Tibial nerve (tissue), 4 donors: ENCODE data around the gene SLC35A3. TPM values are rescaled to one million over a fixed set of nuclear protein-coding genes. Genes with fewer than 3 reads are reported as not detected.

Source experiments
- DNase-seq, 2 donors: peaks; one replicate each; pipeline ENCODE4 v3.0.0-alpha.2; 2019; ENCODE audit warnings: low spot score in 2 of 2
- H3K27ac ChIP-seq, 4 donors: fragments of 200-600 bp; sonication (generic) in 3 of 4; one replicate each; pipeline ENCODE4 v1.5.1; 2017 to 2019; ENCODE audit warnings: mild to moderate bottlenecking in 1 of 4
- H3K27me3 ChIP-seq, 2 donors: fragments of 200-600 bp; sonication (generic) in 1 of 2; one replicate each; pipeline versions ENCODE4 v1.5.1 to v1.6.0; 2017 to 2019
- H3K36me3 ChIP-seq, 3 donors: fragments of 200-600 bp; sonication (generic); one replicate each; pipeline ENCODE4 v1.5.1; 2018 to 2019
- H3K4me1 ChIP-seq, 4 donors: fragments of 200-600 bp; sonication (generic) in 3 of 4; one replicate each; pipeline ENCODE4 v1.5.1; 2017 to 2019
- H3K4me3 ChIP-seq, 4 donors: fragments of 200-600 bp; sonication (generic) in 3 of 4; one replicate each; pipeline ENCODE4 v1.5.1; 2017 to 2019; ENCODE audit warnings: mild to moderate bottlenecking in 1 of 4, moderate library complexity in 1 of 4
- H3K9me3 ChIP-seq, 4 donors: fragments of 200-600 bp; sonication (generic) in 3 of 4; one replicate each; pipeline ENCODE4 v1.5.1; 2017 to 2019
- CTCF ChIP-seq, 5 experiments: fragments of 200-600 bp in 3 of 5; fragments of 450-650 bp in 2 of 5; sonication (generic) in 3 of 5; IDR thresholded peaks; one replicate each; pipeline ENCODE4 v1.5.1; 2016 to 2019; ENCODE audit warnings: antibody characterized with exemption in 5 of 5, mild to moderate bottlenecking in 3 of 5, moderate library complexity in 2 of 5
- EP300 ChIP-seq, 2 donors: sonication (generic); formaldehyde crosslinking; IDR thresholded peaks; one replicate each; pipeline ENCODE4 v1.6.1; 2017; ENCODE audit warnings: antibody characterized with exemption in 2 of 2, mild to moderate bottlenecking in 1 of 2
- POLR2A ChIP-seq, 2 donors: fragments of 450-650 bp; IDR thresholded peaks; one replicate each; pipeline ENCODE4 v1.6.1; 2017; ENCODE audit warnings: antibody characterized with exemption in 2 of 2, mild to moderate bottlenecking in 2 of 2, moderate library complexity in 2 of 2
- WGBS, 2 donors: methylation state at CpG; one replicate each; pipeline ENCODE4 v1.1.5; 2018; 5-methylcytosine and 5-hydroxymethylcytosine counted together
- total RNA-seq, 4 donors: library from RNA; depleted of rRNA; stranded (reverse); fragments of >200 nt; gene quantifications; one replicate each; pipeline ENCODE4 v1.1.0, GENCODE V29; 2016

Gene SLC35A3
- total RNA-seq, 4 donors from 2014 or later = 15.7 to 23.8 (median 17.9) TPM

GRCh38 chr1:100028765-100029164 lies 59.0 kb downstream of the SLC35A3 start:
- TF ChIP-seq CTCF (IDR thresholded peaks at IDR 0.05) = no peak
- TF ChIP-seq EP300 (IDR thresholded peaks at IDR 0.05) = no peak
- TF ChIP-seq POLR2A (IDR thresholded peaks at IDR 0.05) = no peak
- H3K4me3 ChIP-seq = no peak overlapping the region
- H3K36me3 ChIP-seq = peaks cover 0 to 5% (median 0%) of the 10 kb centered on the region in 3 donors
- no peaks in the 10 kb centered on the region for H3K9me3 ChIP-seq
- H3K27me3 ChIP-seq = no peaks in the 10 kb centered on the region
- no peaks in the 10 kb centered on the region for H3K4me1 ChIP-seq
- DNase-seq = no peak
- no peak overlapping the region for H3K27ac ChIP-seq
- 90 to 94% methylated on average over 2 of the region's 2 CpGs for WGBS, 2 donors

- no peaks in the 10 kb centered on the region for H3K27me3 ChIP-seq
- no peaks in the 10 kb centered on the region for H3K36me3 ChIP-seq
- no peak for TF ChIP-seq POLR2A (IDR thresholded peaks at IDR 0.05)
- no peak for TF ChIP-seq CTCF (IDR thresholded peaks at IDR 0.05)
- TF ChIP-seq EP300 (IDR thresholded peaks at IDR 0.05) = no peak
- peaks cover 0 to 22% (median 10%) of the 10 kb centered on the region in 4 donors for H3K4me1 ChIP-seq
- no peak overlapping the region for H3K4me3 ChIP-seq
- no peak for DNase-seq
- H3K27ac ChIP-seq = no peak overlapping the region
- no peaks in the 10 kb centered on the region for H3K9me3 ChIP-seq
Observed at GRCh38 chr1:100034470-100034869, 64.7 kb downstream of the SLC35A3 start.

- Histone ChIP-seq H3K4me3 (no peak overlapping the region), H3K4me1 (peaks cover 0 to 29% (median 12%) of the 10 kb centered on the region in 4 donors), H3K9me3 (no peaks in the 10 kb centered on the region), H3K27ac (peak overlapping the region in 1 of 4 donors; percentile 34), H3K36me3 (no peaks in the 10 kb centered on the region), H3K27me3 (no peaks in the 10 kb centered on the region)
- TF ChIP-seq CTCF (IDR thresholded peaks at IDR 0.05) = no peak
- no peak for TF ChIP-seq POLR2A (IDR thresholded peaks at IDR 0.05)
- no peak for TF ChIP-seq EP300 (IDR thresholded peaks at IDR 0.05)
- DNase-seq = no peak
- 64 to 70% methylated on average over 1 of the region's 1 CpG for WGBS, 2 donors
Observed at GRCh38 chr1:100035214-100035613, 65.4 kb downstream of the SLC35A3 start.

GRCh38 chr1:100036718-100037655 lies 67.2 kb downstream of the SLC35A3 start:
- Histone ChIP-seq H3K4me3 (peak overlapping the region; percentile 77 to 97 (median 90)), H3K36me3 (no peaks in the 10 kb centered on the region), H3K9me3 (no peaks in the 10 kb centered on the region), H3K4me1 (peaks cover 0 to 47% (median 23%) of the 10 kb centered on the region in 4 donors), H3K27ac (peak overlapping the region; percentile 95 to 98 (median 97)), H3K27me3 (no peaks in the 10 kb centered on the region)
- TF ChIP-seq EP300 (IDR thresholded peaks at IDR 0.05) = no peak
- TF ChIP-seq CTCF (IDR thresholded peaks at IDR 0.05) = no peak
- TF ChIP-seq POLR2A (IDR thresholded peaks at IDR 0.05) = no peak
- WGBS, 2 donors = 19 to 23% methylated on average over 11 of the region's 11 CpGs
- DNase-seq = no peak

GRCh38 chr1:100037656-100037926 lies 67.8 kb downstream of the SLC35A3 start:
- Histone ChIP-seq H3K4me1 (peaks cover 0 to 53% (median 25%) of the 10 kb centered on the region in 4 donors), H3K27me3 (no peaks in the 10 kb centered on the region), H3K27ac (peak overlapping the region; percentile 95 to 98 (median 97)), H3K4me3 (peak overlapping the region; percentile 77 to 97 (median 90)), H3K36me3 (no peaks in the 10 kb centered on the region), H3K9me3 (no peaks in the 10 kb centered on the region)
- no peak for DNase-seq
- TF ChIP-seq POLR2A (IDR thresholded peaks at IDR 0.05) (no peak), CTCF (IDR thresholded peaks at IDR 0.05) (no peak), EP300 (IDR thresholded peaks at IDR 0.05) (no peak)
- WGBS, 2 donors = 1 to 2% methylated on average over 8 of the region's 8 CpGs
